HepG2 (cell line): ENCODE measurements around the gene SUN5. TPM values are rescaled to one million over a fixed set of nuclear protein-coding genes. Genes with fewer than 3 reads are reported as not detected.

Source experiments
- CSRNP2 ChIP-seq: sonication (generic); formaldehyde crosslinking; conservative IDR thresholded peaks from 2 replicates; pipeline ENCODE4 v1.8.0; 2022; ENCODE audit warnings: low read depth, missing genetic modification reagents
- EEA1 ChIP-seq: sonication (generic); formaldehyde crosslinking; IDR thresholded peaks from 2 replicates; pipeline ENCODE4 v1.5.1; 2020; ENCODE audit warnings: mild to moderate bottlenecking, missing genetic modification reagents, borderline replicate concordance
- EED ChIP-seq: sonication (generic); formaldehyde crosslinking; IDR thresholded peaks from 2 replicates; pipeline ENCODE4 v1.5.0; 2020; ENCODE audit warnings: mild to moderate bottlenecking, missing genetic modification reagents
- ETS1 ChIP-seq: sonication (generic); formaldehyde crosslinking; IDR thresholded peaks from 2 replicates; pipeline ENCODE4 v1.4.0; 2020; ENCODE audit warnings: missing genetic modification reagents
- ETV5 ChIP-seq: IDR thresholded peaks from 2 replicates; pipeline ENCODE4 v1.6.1; 2018; ENCODE audit warnings: missing biosample characterization, missing genetic modification reagents, inconsistent platforms, borderline replicate concordance
- HHEX ChIP-seq: IDR thresholded peaks from 2 replicates; pipeline ENCODE4 v1.6.1; 2016; ENCODE audit warnings: control low read depth
- IKZF5 ChIP-seq: IDR thresholded peaks from 2 replicates; pipeline ENCODE4 v1.6.1; 2018; ENCODE audit warnings: missing genetic modification reagents, mild to moderate bottlenecking, missing compliant biosample characterization
- IRF1 ChIP-seq: sonication (generic); formaldehyde crosslinking; IDR thresholded peaks from 2 replicates; pipeline ENCODE4 v1.4.0; 2020; ENCODE audit warnings: low read depth, mild to moderate bottlenecking, missing genetic modification reagents
- PHB2 ChIP-seq: fragments of 450-650 bp; IDR thresholded peaks from 2 replicates; pipeline ENCODE4 v1.6.1; 2018; ENCODE audit not compliant: partially characterized antibody
- PRPF4 ChIP-seq: fragments of 200-400 bp; formaldehyde crosslinking; IDR thresholded peaks from 2 replicates; pipeline ENCODE4 v1.6.1; 2016; ENCODE audit warnings: low read length, low read depth; ENCODE audit not compliant: poor library complexity, severe bottlenecking
- RFXANK ChIP-seq: IDR thresholded peaks from 2 replicates; pipeline ENCODE4 v1.6.1; 2016
- SAP130 ChIP-seq: IDR thresholded peaks from 2 replicates; pipeline ENCODE4 v1.6.1; 2016; ENCODE audit warnings: low read depth
- SYNCRIP ChIP-seq: fragments of 200-400 bp; formaldehyde crosslinking; IDR thresholded peaks from 2 replicates; pipeline ENCODE4 v1.6.1; 2018; ENCODE audit warnings: mild to moderate bottlenecking, low read depth, low read length; ENCODE audit not compliant: insufficient read depth
- YEATS4 ChIP-seq: sonication (generic); formaldehyde crosslinking; IDR thresholded peaks from 2 replicates; pipeline ENCODE4 v1.4.0; 2020; ENCODE audit warnings: missing genetic modification reagents, borderline replicate concordance
- ZBTB39 ChIP-seq: sonication (generic); formaldehyde crosslinking; IDR thresholded peaks from 2 replicates; pipeline ENCODE4 v1.5.0; 2020; ENCODE audit warnings: missing genetic modification reagents
- ZBTB7B ChIP-seq: sonication (generic); formaldehyde crosslinking; IDR thresholded peaks from 2 replicates; pipeline ENCODE4 v1.4.0; 2020; ENCODE audit warnings: missing genetic modification reagents
- ZNF232 ChIP-seq: sonication (generic); formaldehyde crosslinking; IDR thresholded peaks from 2 replicates; pipeline ENCODE4 v1.4.0; 2020; ENCODE audit warnings: missing genetic modification reagents, borderline replicate concordance
- ZUFSP ChIP-seq: sonication (generic); formaldehyde crosslinking; IDR thresholded peaks from 2 replicates; pipeline ENCODE4 v1.9.0; 2021; ENCODE audit warnings: missing genetic modification reagents, mild to moderate bottlenecking, borderline replicate concordance
- polyA plus RNA-seq, 8 experiments: library from polyadenylated mRNA; depleted of rRNA in 3 of 8; stranded (reverse) in 7 of 8; unstranded in 1 of 8; fragments of >200 nt; fragmentation: Illumina TruSeq in 4 of 8; extraction: Trizol in 4 of 8; gene quantifications; 2 replicates each; pipeline versions ENCODE4 v1.2.1 to v1.2.3, GENCODE V29; 2011 to 2016; ENCODE audit warnings: low read depth in 4 of 8, missing spikeins in 1 of 8, mixed read lengths in 1 of 8; ENCODE audit not compliant: insufficient read depth in 1 of 8
- total RNA-seq, 5 experiments: library from RNA; depleted of rRNA; stranded (reverse); fragments of >200 nt; fragmentation: Illumina TruSeq; extraction: Trizol; gene quantifications; 2 replicates each; pipeline ENCODE4 v1.2.3, GENCODE V29; 2016; ENCODE audit warnings: low read depth in 1 of 5

SUN5 gene
- total and polyA plus RNA-seq, 2 of the 13 experiments (the other 11 are each of a cell fraction or from before 2014, with no cell fraction given) = not detected

GRCh38 chr20:33005908-33006775, 1.9 kb upstream of the SUN5 start (continued):
- TF ChIP-seq EEA1 = peak; percentile 39; the same call in 1 of the 2 replicates
- peak; percentile 99 for TF ChIP-seq ZBTB7B (CRISPR knock-in tag)
- peak; percentile 83; the same call in 1 of the 2 replicates for TF ChIP-seq YEATS4 (CRISPR knock-in tag)
- peak; percentile 99 for TF ChIP-seq IKZF5
- TF ChIP-seq RFXANK (CRISPR knock-in tag) = no peak
- TF ChIP-seq ZUFSP (CRISPR knock-in tag) = no peak
- no peak for TF ChIP-seq PHB2
- peak; percentile 99 for TF ChIP-seq ETV5 (CRISPR knock-in tag)
- TF ChIP-seq SAP130 (CRISPR knock-in tag) = peak; percentile 96
- TF ChIP-seq SYNCRIP = no peak
- no peak for TF ChIP-seq CSRNP2 (CRISPR knock-in tag)
- TF ChIP-seq ZBTB39 (CRISPR knock-in tag) = no peak; the same call in 1 of the 2 replicates
- peak; percentile 68 for TF ChIP-seq HHEX (CRISPR knock-in tag)
- no peak for TF ChIP-seq ETS1 (CRISPR knock-in tag)
- peak; percentile 75; the same call in 1 of the 2 replicates for TF ChIP-seq IRF1 (CRISPR knock-in tag)
- peak; percentile 19; the same call in 1 of the 2 replicates for TF ChIP-seq EED (CRISPR knock-in tag)
- peak; percentile 75; the same call in 1 of the 2 replicates for TF ChIP-seq ZNF232 (CRISPR knock-in tag)
- TF ChIP-seq PRPF4 = no peak
